Activated CD4-positive, alpha-beta T cell treated with anti-CD3 and anti-CD28 coated beads for 1 hour (primary cell): Measurements from ENCODE around the gene FMN2.
"Not testable (repeated sequence)": the region's sequence is repeated elsewhere in the genome, so short reads cannot be mapped to it uniquely, and the experiment has no call there.

Source experiments
- DNase-seq: peaks from one replicate; pipeline ENCODE4 v3.0.0-alpha.2; 2020

Gene FMN2

DNA sequence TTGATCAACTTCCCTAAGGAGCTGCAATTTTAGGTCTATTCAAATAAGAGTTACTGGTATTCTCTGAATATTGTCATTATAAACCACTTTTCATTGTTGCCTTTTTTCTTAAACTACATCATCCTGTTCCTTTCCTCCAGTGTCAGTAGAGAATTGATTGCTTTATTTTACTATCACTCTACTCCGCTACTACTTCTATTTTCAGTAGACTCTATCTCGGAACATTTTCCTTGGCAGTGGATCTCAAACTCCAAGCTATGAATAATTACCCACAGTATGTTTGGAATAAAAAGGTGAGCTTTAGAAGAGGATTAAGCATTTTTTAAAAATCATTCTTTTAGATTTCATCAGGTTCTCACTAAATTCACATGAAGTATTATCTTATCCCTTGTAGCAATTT, 295.4 kb downstream of the FMN2 start:
- DNase-seq: no peak

GRCh38 chr1:240391660-240392260, 300.1 kb downstream of the FMN2 start:
- DNase-seq: no peak

- no peak for DNase-seq
Observed at GRCh38 chr1:240394353-240394752, 302.7 kb downstream of the FMN2 start.

- DNase-seq: no peak
Observed at GRCh38 chr1:240395336-240395735, 303.7 kb downstream of the FMN2 start.

DNA sequence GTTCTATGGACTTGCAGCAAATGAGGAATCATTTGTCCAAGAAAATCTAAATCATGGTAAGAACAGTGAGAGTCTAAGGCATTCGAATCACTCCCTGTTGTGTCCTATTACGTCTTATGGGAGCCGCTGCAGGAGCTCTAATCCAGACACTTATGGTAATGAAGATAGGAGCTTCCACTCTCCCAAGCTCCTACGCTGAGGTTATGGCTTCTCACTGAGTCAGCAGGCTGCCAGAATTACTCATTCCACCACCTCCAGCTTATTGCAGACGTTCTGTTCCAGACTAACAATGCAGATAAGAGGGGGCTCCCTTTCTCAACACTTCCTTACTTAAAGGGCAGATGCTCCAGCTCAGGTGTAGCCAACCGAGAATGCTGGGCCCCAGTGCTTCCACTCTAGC, 307.7 kb downstream of the FMN2 start:
- DNase-seq: no peak

DNA sequence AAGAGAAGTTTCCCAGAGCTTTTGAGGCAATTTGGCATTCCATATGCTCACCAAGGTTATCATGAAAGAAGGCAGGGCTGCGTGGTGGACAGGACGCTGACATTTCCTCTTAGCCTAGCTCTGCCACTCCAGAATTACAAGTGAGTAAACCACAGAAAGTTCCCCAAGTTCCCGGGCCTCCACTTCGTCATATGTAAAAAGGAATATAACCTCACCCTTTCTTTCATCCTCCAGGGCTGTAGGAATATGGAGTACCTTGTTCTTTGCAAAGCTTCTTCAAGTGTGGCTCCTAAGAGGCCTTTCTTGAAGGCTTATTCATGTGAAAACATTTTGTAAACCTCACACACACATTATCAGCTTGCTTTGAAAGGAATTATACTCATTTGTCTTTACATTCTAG, 310.0 kb downstream of the FMN2 start:
- DNase-seq: no peak

DNA sequence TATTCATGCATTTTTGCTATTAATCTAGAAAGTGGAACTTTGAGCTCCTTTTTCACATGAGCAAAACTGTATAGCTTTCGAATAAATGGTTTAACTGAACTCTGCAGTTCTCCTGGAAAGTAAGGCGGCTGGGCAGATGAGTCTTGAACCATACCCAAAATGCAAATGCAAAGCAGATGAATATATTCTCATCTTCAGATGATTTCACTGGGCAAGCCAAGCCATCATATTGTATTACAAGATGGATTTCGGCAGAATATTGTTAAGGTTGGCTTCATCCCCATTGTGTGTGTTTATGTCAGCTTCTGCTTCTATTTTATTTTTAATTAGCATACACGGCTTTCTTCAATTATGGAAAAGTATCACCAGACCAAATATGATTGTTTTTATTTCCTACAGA, 310.6 kb downstream of the FMN2 start:
- no peak for DNase-seq

DNA sequence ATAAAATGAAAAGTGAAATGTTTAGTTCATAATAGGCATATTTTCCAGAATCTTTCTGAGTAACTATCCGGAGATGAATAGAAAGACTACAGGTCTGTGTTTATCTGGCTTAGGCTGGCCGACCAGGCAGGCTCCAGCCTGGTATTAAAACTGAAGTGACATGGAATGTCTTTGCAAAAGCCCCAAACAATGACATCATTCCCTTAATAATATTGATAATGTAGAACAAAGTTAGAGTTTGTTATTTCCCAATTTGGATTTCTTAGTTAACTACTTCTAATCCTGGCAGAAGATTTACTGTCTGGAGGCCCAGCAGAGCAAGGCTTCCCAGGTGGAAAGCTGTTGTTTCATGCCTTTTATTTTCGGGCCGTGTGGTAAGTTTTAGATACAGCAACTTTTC, 312.6 kb downstream of the FMN2 start:
- no peak for DNase-seq

DNA sequence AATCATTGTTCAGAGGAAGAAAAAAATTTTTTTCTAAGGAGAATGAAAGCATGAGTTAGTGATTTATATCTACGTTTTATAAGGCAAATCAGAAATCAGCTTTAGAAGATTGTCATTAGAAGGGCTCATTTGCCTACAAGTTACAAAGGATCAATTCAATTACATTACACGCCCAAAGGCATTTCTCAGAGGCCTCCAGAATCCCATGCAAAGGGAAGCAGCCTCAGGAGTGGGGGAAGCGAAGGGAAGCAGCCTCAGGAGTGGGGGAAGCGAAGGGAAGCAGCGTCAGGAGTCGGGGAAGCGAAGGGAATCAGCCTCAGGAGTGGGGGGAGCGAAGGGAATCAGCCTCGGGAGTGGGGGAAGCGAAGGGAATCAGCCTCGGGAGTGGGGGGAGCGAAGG, 314.1 kb downstream of the FMN2 start:
- no peak for DNase-seq

DNA sequence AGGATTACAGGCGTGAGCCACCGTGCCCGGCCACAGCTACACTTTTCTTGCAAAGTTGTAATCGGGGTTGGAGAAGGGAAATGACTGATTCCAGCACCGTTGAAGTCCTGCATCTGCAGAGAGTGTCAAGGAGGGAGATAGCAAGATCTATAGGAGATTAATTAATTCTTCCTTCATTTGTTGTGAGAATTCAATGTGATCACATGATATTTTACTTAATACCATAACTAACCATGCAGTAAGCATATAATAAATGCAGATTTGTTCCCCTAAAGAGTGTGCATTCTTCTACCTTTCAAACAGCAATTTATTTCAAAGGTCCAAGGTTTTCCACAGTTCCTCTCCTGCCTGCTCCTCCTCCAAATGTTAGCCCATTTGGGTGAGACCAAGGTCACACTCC, 315.7 kb downstream of the FMN2 start:
- no peak for DNase-seq

GRCh38 chr1:240409615-240410014, 317.9 kb downstream of the FMN2 start:
- DNase-seq: no peak

DNA sequence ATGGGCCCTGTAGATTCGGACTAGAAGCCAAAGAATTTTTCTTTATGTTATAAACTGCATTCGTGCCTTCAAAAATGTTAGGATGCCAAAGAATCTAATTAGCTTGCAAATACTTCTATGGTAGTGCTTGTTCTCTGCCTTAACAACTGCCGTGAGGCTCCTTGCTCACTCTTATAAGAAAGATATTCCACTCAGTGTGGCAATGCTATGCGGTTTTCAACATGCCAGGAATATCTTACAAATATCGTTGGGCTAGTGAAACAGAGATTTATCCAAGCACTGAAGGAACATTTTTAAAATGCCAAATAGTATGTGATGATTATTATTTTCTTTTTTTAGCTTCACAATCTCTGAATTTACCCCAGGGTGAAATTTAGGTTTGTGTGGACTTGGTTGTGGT, 322.0 kb downstream of the FMN2 start:
- DNase-seq: no peak

DNA sequence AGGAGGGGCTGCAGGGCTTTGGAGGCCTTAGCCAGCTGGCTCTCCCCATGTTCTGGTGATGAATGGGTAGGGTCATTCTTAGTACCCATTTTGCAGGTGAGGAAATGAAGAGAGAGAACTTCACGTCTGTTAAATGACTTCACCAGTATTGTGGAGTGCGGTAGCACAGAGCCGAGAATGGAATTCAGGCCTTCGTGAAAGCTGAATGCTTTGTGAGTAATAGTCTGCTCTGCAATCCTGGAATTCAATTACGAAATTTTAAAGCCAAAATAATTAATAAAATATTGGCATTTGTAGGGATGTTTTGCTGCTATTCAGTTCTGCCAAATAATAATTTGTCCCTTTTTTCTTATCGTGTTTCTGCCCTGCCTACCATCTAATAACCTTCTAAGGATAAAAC, 322.6 kb downstream of the FMN2 start:
- DNase-seq: no peak

DNA sequence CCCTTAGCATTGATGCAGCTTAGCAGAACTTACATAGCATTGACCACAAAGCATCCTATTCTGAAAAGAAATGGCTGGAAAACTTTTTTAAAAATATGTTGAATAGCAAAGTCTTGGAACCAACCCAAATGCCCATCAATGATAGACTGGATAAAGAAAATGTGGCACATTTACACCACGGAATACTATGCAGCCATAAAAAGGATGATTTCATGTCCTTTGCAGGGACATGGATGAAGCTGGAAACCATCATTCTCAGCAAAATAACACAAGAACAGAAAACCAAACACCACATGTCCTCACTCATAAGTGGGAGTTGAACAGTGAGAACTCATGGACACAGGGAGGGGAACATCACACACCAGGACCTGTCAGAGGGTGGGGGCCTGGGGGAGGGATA, 323.3 kb downstream of the FMN2 start:
- not testable (repeated sequence) for DNase-seq

DNA sequence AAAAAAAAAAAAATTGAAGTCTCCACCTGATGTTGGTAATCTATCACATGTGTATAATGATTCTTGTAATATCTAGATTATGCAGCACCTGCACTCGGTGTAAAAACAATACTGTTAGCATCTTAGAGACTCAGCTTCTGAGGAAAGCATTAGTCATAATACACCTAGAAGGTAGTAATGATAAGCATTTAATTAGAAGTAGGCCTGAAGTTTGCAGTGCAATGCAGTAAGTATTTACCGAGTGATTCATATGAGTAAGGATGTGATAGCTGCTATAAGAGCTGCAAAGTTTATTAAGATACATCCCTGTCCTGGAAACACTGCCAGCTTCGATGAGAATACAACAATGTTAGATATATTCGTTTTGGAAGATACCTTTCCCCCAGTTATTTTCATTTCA, 323.8 kb downstream of the FMN2 start:
- no peak for DNase-seq

- DNase-seq: no peak
Observed at GRCh38 chr1:240417317-240417716, 325.6 kb downstream of the FMN2 start.

GRCh38 chr1:240420766-240421165, 329.1 kb downstream of the FMN2 start:
- no peak for DNase-seq

GRCh38 chr1:240423246-240423924, 331.7 kb downstream of the FMN2 start:
- no peak for DNase-seq

- DNase-seq: no peak
Observed at GRCh38 chr1:240424740-240425464, 333.2 kb downstream of the FMN2 start.

- no peak for DNase-seq
Observed at GRCh38 chr1:240426051-240426450, 334.4 kb downstream of the FMN2 start.

- no peak for DNase-seq
Observed at GRCh38 chr1:240435996-240436566, 344.4 kb downstream of the FMN2 start.

DNA sequence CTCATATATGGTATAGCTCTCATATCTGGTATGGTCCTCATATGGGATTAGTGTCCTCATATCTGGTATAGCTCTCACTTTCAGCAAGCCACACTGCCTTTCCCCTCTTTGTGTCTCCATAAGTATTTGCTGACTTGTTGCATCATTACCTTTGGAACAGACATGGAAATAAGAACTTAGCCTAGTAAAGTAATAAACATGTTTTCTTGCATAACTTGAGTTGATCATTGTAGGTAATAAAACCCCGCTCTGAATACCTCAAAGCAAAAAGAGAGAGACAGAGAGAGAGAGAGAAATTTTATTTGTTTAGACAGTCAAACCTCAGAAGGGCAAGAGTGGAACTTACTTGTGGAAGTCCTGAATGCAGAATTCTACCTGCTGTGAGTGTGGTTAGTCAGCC, 350.0 kb downstream of the FMN2 start:
- DNase-seq: no peak

- DNase-seq: no peak
Observed at GRCh38 chr1:240445369-240445768, 353.7 kb downstream of the FMN2 start.

GRCh38 chr1:240455228-240455821, 363.6 kb downstream of the FMN2 start:
- DNase-seq: no peak
